Mesothelial cell of epicardium (in vitro differentiated cells): Measurements from ENCODE around the gene CCN6. TPM values are rescaled to one million over a fixed set of nuclear protein-coding genes. Genes with fewer than 3 reads are reported as not detected.

Experiments
- DNase-seq, 2 experiments: peaks; one replicate each; pipeline ENCODE4 v3.0.0; 2021; ENCODE audit warnings: low spot score in 2 of 2; ENCODE audit not compliant: unreplicated experiment in 2 of 2
- H3K27ac Mint-ChIP-seq: 2 replicates; pipeline ENCODE4 v1.8.0; 2021; ENCODE audit warnings: mixed read lengths
- H3K27me3 Mint-ChIP-seq: 2 replicates; pipeline ENCODE4 v1.8.0; 2021; ENCODE audit warnings: low read depth, mixed read lengths
- H3K36me3 Mint-ChIP-seq: 2 replicates; pipeline ENCODE4 v1.8.0; 2021; ENCODE audit warnings: mixed read lengths
- H3K4me1 Mint-ChIP-seq: 2 replicates; pipeline ENCODE4 v1.8.0; 2021; ENCODE audit warnings: mixed read lengths
- H3K4me3 Mint-ChIP-seq: 2 replicates; pipeline ENCODE4 v1.8.0; 2021; ENCODE audit warnings: mild to moderate bottlenecking, moderate library complexity, mixed read lengths
- H3K9me3 Mint-ChIP-seq: 2 replicates; pipeline ENCODE4 v1.8.0; 2021; ENCODE audit warnings: mixed read lengths
- CTCF ChIP-seq: fragments of 200-600 bp; sonication (generic); IDR thresholded peaks from one replicate; pipeline ENCODE4 v1.5.0; 2021; ENCODE audit warnings: antibody characterized with exemption; ENCODE audit not compliant: unreplicated experiment
- total RNA-seq: library from RNA; stranded (reverse); gene quantifications from 3 replicates; pipeline ENCODE4 v1.2.1, GENCODE V29; 2021

Gene CCN6
- not detected in 3 replicates for total RNA-seq

- H3K27me3 Mint-ChIP-seq, result no peaks in the 10 kb centered on the region
- DNase-seq, result no peak
- H3K27ac Mint-ChIP-seq, result no peak within 1 kb of the TSS
- no peaks in the 10 kb centered on the region for H3K9me3 Mint-ChIP-seq
- H3K4me1 Mint-ChIP-seq, result peaks cover 6% of the 10 kb centered on the region
- H3K36me3 Mint-ChIP-seq, result no peaks in the 10 kb centered on the region
- H3K4me3 Mint-ChIP-seq, result no peak within 1 kb of the TSS
- no peak for TF ChIP-seq CTCF
Observed at GRCh38 chr6:112054001-112054400, at the start of gene CCN6. CCN6 (plus strand) TSS chr6:112054104; CDS start chr6:112054358, 254 bp downstream.

GRCh38 chr6:112004201-112005012 lies 49.5 kb upstream of the CCN6 start:
- DNase-seq, result no peak
- H3K36me3 Mint-ChIP-seq, result no peaks in the 10 kb centered on the region
- H3K27me3 Mint-ChIP-seq, result no peaks in the 10 kb centered on the region
- peaks cover 11% of the 10 kb centered on the region for H3K4me1 Mint-ChIP-seq
- H3K9me3 Mint-ChIP-seq, result no peaks in the 10 kb centered on the region
- no peak for TF ChIP-seq CTCF
- no peak overlapping the region for H3K4me3 Mint-ChIP-seq
- H3K27ac Mint-ChIP-seq, result no peak overlapping the region

GRCh38 chr6:112005013-112005371 lies 48.9 kb upstream of the CCN6 start:
- Mint-ChIP-seq H3K27ac (no peak overlapping the region), H3K4me1 (peaks cover 11% of the 10 kb centered on the region), H3K4me3 (no peak overlapping the region), H3K27me3 (no peaks in the 10 kb centered on the region), H3K36me3 (no peaks in the 10 kb centered on the region), H3K9me3 (no peaks in the 10 kb centered on the region)
- no peak for TF ChIP-seq CTCF
- no peak for DNase-seq

- H3K36me3 Mint-ChIP-seq, result no peaks in the 10 kb centered on the region
- H3K27ac Mint-ChIP-seq, result no peak overlapping the region
- no peaks in the 10 kb centered on the region for H3K9me3 Mint-ChIP-seq
- peaks cover 11% of the 10 kb centered on the region for H3K4me1 Mint-ChIP-seq
- DNase-seq, result no peak
- TF ChIP-seq CTCF, result no peak
- H3K27me3 Mint-ChIP-seq, result no peaks in the 10 kb centered on the region
- H3K4me3 Mint-ChIP-seq, result no peak overlapping the region
Observed at GRCh38 chr6:112007254-112007653, 46.6 kb upstream of the CCN6 start.

- H3K4me1 Mint-ChIP-seq, result peaks cover 11% of the 10 kb centered on the region
- no peak overlapping the region for H3K27ac Mint-ChIP-seq
- no peak for TF ChIP-seq CTCF
- H3K27me3 Mint-ChIP-seq, result no peaks in the 10 kb centered on the region
- H3K9me3 Mint-ChIP-seq, result no peaks in the 10 kb centered on the region
- DNase-seq, result no peak
- no peak overlapping the region for H3K4me3 Mint-ChIP-seq
- H3K36me3 Mint-ChIP-seq, result no peaks in the 10 kb centered on the region
Observed at GRCh38 chr6:112007805-112008204, 46.1 kb upstream of the CCN6 start.
